ENCODE data around the gene SLAMF7. TPM values are rescaled to one million over a fixed set of nuclear protein-coding genes. Genes with fewer than 3 reads are reported as not detected.
"Not testable (repeated sequence)": the region's sequence is repeated elsewhere in the genome, so short reads cannot be mapped to it uniquely, and the experiment has no call there.

SLAMF7 gene
- total RNA-seq, 1 donor: not detected

GRCh38 chr1:160780398-160780755, 41.3 kb downstream of the SLAMF7 start:
- no peak for TF ChIP-seq CTCF (IDR thresholded peaks at IDR 0.05; ENCODE audit: extremely low read depth, low read depth, low read length)
- no peaks in the 10 kb centered on the region for H4K20me1 ChIP-seq (ENCODE audit: insufficient read depth, low read length)
- H3K27me3 ChIP-seq (ENCODE audit: insufficient read depth, low read length): no peaks in the 10 kb centered on the region
- no peaks in the 10 kb centered on the region for H3K4me1 ChIP-seq (ENCODE audit: insufficient read depth, low read length)
- H2AFZ ChIP-seq (ENCODE audit: low read length): no peak overlapping the region
- H3K4me3 ChIP-seq (ENCODE audit: insufficient read depth, low read length): no peak overlapping the region
- no peak overlapping the region for H3K4me2 ChIP-seq (ENCODE audit: insufficient read depth, low read length)
- no peak overlapping the region for H3K27ac ChIP-seq (ENCODE audit: low read depth, low read length)
- DNase-seq (ENCODE audit: insufficient read length, low spot score, missing footprints): no peak
- H3K9me3 ChIP-seq (ENCODE audit: low read depth, low read length): no peaks in the 10 kb centered on the region
- no peaks in the 10 kb centered on the region for H3K79me2 ChIP-seq (ENCODE audit: insufficient read depth, low read length)
- no peaks in the 10 kb centered on the region for H3K36me3 ChIP-seq (ENCODE audit: insufficient read depth, low read length)

GRCh38 chr1:160781186-160781766, 42.2 kb downstream of the SLAMF7 start:
- Histone ChIP-seq H3K79me2 (ENCODE audit: insufficient read depth, low read length) (no peaks in the 10 kb centered on the region), H3K9me3 (ENCODE audit: low read depth, low read length) (no peaks in the 10 kb centered on the region), H2AFZ (ENCODE audit: low read length) (no peak overlapping the region), H3K4me2 (ENCODE audit: insufficient read depth, low read length) (no peak overlapping the region), H3K27me3 (ENCODE audit: insufficient read depth, low read length) (no peaks in the 10 kb centered on the region), H3K27ac (ENCODE audit: low read depth, low read length) (no peak overlapping the region), H3K4me3 (ENCODE audit: insufficient read depth, low read length) (no peak overlapping the region), H3K36me3 (ENCODE audit: insufficient read depth, low read length) (no peaks in the 10 kb centered on the region), H4K20me1 (ENCODE audit: insufficient read depth, low read length) (no peaks in the 10 kb centered on the region), H3K4me1 (ENCODE audit: insufficient read depth, low read length) (no peaks in the 10 kb centered on the region)
- no peak for TF ChIP-seq CTCF (IDR thresholded peaks at IDR 0.05; ENCODE audit: extremely low read depth, low read depth, low read length)
- DNase-seq (ENCODE audit: insufficient read length, low spot score, missing footprints): no peak

GRCh38 chr1:160781914-160782689, 43.1 kb downstream of the SLAMF7 start:
- H3K79me2 ChIP-seq (ENCODE audit: insufficient read depth, low read length): no peaks in the 10 kb centered on the region
- no peak for DNase-seq (ENCODE audit: insufficient read length, low spot score, missing footprints)
- no peak for TF ChIP-seq CTCF (IDR thresholded peaks at IDR 0.05; ENCODE audit: extremely low read depth, low read depth, low read length)

GRCh38 chr1:160782988-160783765, 44.1 kb downstream of the SLAMF7 start:
- not testable (repeated sequence) for H3K9me3 ChIP-seq (ENCODE audit: low read depth, low read length); H3K4me1 ChIP-seq (ENCODE audit: insufficient read depth, low read length); H3K27me3 ChIP-seq (ENCODE audit: insufficient read depth, low read length); DNase-seq (ENCODE audit: insufficient read length, low spot score, missing footprints); H3K27ac ChIP-seq (ENCODE audit: low read depth, low read length); H3K79me2 ChIP-seq (ENCODE audit: insufficient read depth, low read length); H4K20me1 ChIP-seq (ENCODE audit: insufficient read depth, low read length); H3K36me3 ChIP-seq (ENCODE audit: insufficient read depth, low read length); H2AFZ ChIP-seq (ENCODE audit: low read length); H3K4me3 ChIP-seq (ENCODE audit: insufficient read depth, low read length); H3K4me2 ChIP-seq (ENCODE audit: insufficient read depth, low read length)

More at GRCh38 chr1:160781914-160782689, 43.1 kb downstream of the SLAMF7 start:
- Histone ChIP-seq H4K20me1 (ENCODE audit: insufficient read depth, low read length) (no peaks in the 10 kb centered on the region), H2AFZ (ENCODE audit: low read length) (no peak overlapping the region), H3K4me3 (ENCODE audit: insufficient read depth, low read length) (no peak overlapping the region), H3K36me3 (ENCODE audit: insufficient read depth, low read length) (no peaks in the 10 kb centered on the region), H3K4me1 (ENCODE audit: insufficient read depth, low read length) (no peaks in the 10 kb centered on the region), H3K9me3 (ENCODE audit: low read depth, low read length) (no peaks in the 10 kb centered on the region), H3K27me3 (ENCODE audit: insufficient read depth, low read length) (no peaks in the 10 kb centered on the region), H3K27ac (ENCODE audit: low read depth, low read length) (no peak overlapping the region), H3K4me2 (ENCODE audit: insufficient read depth, low read length) (no peak overlapping the region)
